ENCODE data around the gene PRICKLE3.

GRCh38 chrX:49160908-49161307, 25.3 kb downstream of the PRICKLE3 start:
- TF ChIP-seq CTCF (IDR thresholded peaks at IDR 0.05; ENCODE audit: low read depth, low read length, poor library complexity, severe bottlenecking) (no peak), EZH2phosphoT487 (IDR thresholded peaks at IDR 0.05; ENCODE audit: borderline replicate concordance, low read length) (no peak)
